SK-N-SH treated with all-trans-retinoic acid at 6 μM for 48 hours (cell line): ENCODE data around the gene NME9.
"Not testable (repeated sequence)": the region's sequence is repeated elsewhere in the genome, so short reads cannot be mapped to it uniquely, and the experiment has no call there.

Experiments
- ATAC-seq: fragments of 200-7000 bp; cut with Tn5 transposase; 3 replicates; pipeline ENCODE4 v1.9.1; 2020; ENCODE audit warnings: mild to moderate bottlenecking, moderate library complexity
- ARNTL ChIP-seq: fragments of 450-650 bp; formaldehyde crosslinking; IDR thresholded peaks from 2 replicates; pipeline ENCODE4 v1.5.0; 2020; ENCODE audit warnings: low read depth, mild to moderate bottlenecking, moderate library complexity, borderline replicate concordance
- BACH2 ChIP-seq: fragments of 250-450 bp; sonication (Bioruptor Pico); IDR thresholded peaks from 2 replicates; pipeline ENCODE4 v1.9.0; 2021; ENCODE audit warnings: mild to moderate bottlenecking, borderline replicate concordance
- GLIS3 ChIP-seq: fragments of 250-450 bp; sonication (Bioruptor Pico); IDR thresholded peaks from 2 replicates; pipeline ENCODE4 v1.5.0; 2020; ENCODE audit warnings: mild to moderate bottlenecking, moderate library complexity
- PATZ1 ChIP-seq: fragments of 250-450 bp; sonication (Bioruptor Pico); IDR thresholded peaks from 2 replicates; pipeline ENCODE4 v1.8.0; 2020; ENCODE audit warnings: mild to moderate bottlenecking, moderate library complexity, borderline replicate concordance
- PPARA ChIP-seq: fragments of 250-450 bp; sonication (Bioruptor Pico); IDR thresholded peaks from 2 replicates; pipeline ENCODE4 v1.5.0; 2020; ENCODE audit warnings: mild to moderate bottlenecking, borderline replicate concordance
- RARB ChIP-seq: fragments of 250-450 bp; sonication (Bioruptor Pico); IDR thresholded peaks from 2 replicates; pipeline ENCODE4 v1.8.0; 2021; ENCODE audit warnings: mild to moderate bottlenecking, moderate library complexity
- SNAI2 ChIP-seq: fragments of 250-450 bp; sonication (Bioruptor Pico); IDR thresholded peaks from 2 replicates; pipeline ENCODE4 v1.5.0; 2020; ENCODE audit warnings: mild to moderate bottlenecking, moderate library complexity
- TCF4 ChIP-seq: fragments of 250-450 bp; sonication (Bioruptor Pico); IDR thresholded peaks from 2 replicates; pipeline ENCODE4 v1.8.0; 2021; ENCODE audit warnings: mild to moderate bottlenecking, moderate library complexity, borderline replicate concordance
- TOX ChIP-seq: fragments of 250-450 bp; sonication (Bioruptor Pico); IDR thresholded peaks from 2 replicates; pipeline ENCODE4 v1.8.0; 2021; ENCODE audit warnings: mild to moderate bottlenecking, moderate library complexity, borderline replicate concordance
- TSHZ2 ChIP-seq: fragments of 250-450 bp; sonication (Bioruptor Pico); IDR thresholded peaks from 2 replicates; pipeline ENCODE4 v1.5.0; 2020; ENCODE audit warnings: mild to moderate bottlenecking, moderate library complexity
- ZC3H10 ChIP-seq: fragments of 250-450 bp; sonication (Bioruptor Pico); IDR thresholded peaks from 2 replicates; pipeline ENCODE4 v1.5.1; 2021; ENCODE audit warnings: mild to moderate bottlenecking, moderate library complexity
- ZNF565 ChIP-seq: fragments of 450-650 bp; formaldehyde crosslinking; conservative IDR thresholded peaks from 2 replicates; pipeline ENCODE4 v1.5.0; 2020; ENCODE audit warnings: low read depth, mild to moderate bottlenecking, moderate library complexity
- ZNF8 ChIP-seq: fragments of 450-650 bp; formaldehyde crosslinking; IDR thresholded peaks from 2 replicates; pipeline ENCODE4 v1.5.0; 2020; ENCODE audit warnings: mild to moderate bottlenecking, moderate library complexity
- TF ChIP-seq, protein P1 (sequence below): fragments of 250-450 bp; sonication (Bioruptor Pico); IDR thresholded peaks from 2 replicates; pipeline ENCODE4 v1.5.1; 2021; ENCODE audit warnings: mild to moderate bottlenecking, moderate library complexity
- TF ChIP-seq, protein P2 (sequence below): fragments of 250-450 bp; sonication (Bioruptor Pico); IDR thresholded peaks from 2 replicates; pipeline ENCODE4 v1.5.1; 2020; ENCODE audit warnings: low read depth, mild to moderate bottlenecking, moderate library complexity
- TF ChIP-seq, protein P3 (sequence below): fragments of 250-450 bp; sonication (Bioruptor Pico); IDR thresholded peaks from 2 replicates; pipeline ENCODE4 v1.8.0; 2021; ENCODE audit warnings: low read depth, mild to moderate bottlenecking, moderate library complexity, borderline replicate concordance

The NME9 gene

DNA sequence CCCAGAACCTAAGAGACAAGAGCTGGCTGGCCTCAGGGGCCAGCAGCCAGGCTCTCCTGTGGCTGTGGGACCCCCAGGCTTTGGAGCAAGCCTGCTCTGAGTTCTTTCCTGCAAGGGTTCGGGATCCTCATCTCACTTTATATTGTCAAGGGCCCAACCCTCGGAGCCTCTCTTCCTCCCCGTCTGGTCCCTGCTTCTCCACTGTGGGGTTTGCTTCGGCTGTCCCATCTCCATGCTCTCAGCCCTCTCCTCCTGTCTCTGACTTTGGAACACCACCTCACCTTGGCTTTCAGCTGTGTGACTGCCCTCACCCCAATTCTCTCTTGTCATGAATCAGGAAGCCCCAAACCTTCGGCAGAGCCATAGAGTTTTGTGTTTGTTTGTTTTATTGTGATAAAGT, 48.7 kb upstream of the NME9 start:
- no peak for TF ChIP-seq SNAI2
- TF ChIP-seq ZNF8 (CRISPR knock-in tag): no peak
- ATAC-seq: no peak

DNA sequence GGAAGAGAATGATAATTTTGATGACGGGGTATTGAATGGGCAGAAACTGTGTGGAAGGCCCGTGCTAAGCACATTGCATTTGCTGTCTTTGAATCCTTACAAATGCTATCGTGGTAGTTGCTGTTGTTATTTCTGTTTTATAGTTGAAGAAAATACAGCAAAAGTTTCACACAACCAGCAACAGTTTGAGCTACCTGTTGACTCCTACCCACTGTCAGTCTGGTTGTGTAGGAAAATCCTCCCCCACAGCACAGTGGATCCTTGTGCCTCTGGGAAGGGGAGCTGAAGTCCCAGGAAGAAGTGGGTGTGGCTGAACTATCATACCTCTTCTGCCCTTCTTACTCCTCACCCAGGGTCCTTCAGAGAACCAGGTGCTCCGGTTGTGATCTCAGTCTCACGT, 48.2 kb upstream of the NME9 start:
- no peak for ATAC-seq
- TF ChIP-seq, protein P1, sequence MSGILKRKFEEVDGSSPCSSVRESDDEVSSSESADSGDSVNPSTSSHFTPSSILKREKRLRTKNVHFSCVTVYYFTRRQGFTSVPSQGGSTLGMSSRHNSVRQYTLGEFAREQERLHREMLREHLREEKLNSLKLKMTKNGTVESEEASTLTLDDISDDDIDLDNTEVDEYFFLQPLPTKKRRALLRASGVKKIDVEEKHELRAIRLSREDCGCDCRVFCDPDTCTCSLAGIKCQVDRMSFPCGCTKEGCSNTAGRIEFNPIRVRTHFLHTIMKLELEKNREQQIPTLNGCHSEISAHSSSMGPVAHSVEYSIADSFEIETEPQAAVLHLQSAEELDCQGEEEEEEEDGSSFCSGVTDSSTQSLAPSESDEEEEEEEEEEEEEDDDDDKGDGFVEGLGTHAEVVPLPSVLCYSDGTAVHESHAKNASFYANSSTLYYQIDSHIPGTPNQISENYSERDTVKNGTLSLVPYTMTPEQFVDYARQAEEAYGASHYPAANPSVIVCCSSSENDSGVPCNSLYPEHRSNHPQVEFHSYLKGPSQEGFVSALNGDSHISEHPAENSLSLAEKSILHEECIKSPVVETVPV (CRISPR knock-in tag): no peak
- TF ChIP-seq ZC3H10 (CRISPR knock-in tag) (no peak), ZNF565 (CRISPR knock-in tag) (no peak), PPARA (CRISPR knock-in tag) (no peak), GLIS3 (CRISPR knock-in tag) (no peak), TOX (CRISPR knock-in tag) (no peak), BACH2 (CRISPR knock-in tag) (no peak), TCF4 (no peak), RARB (CRISPR knock-in tag) (no peak), PATZ1 (CRISPR knock-in tag) (no peak), ZNF8 (CRISPR knock-in tag) (no peak)
- TF ChIP-seq, protein P2, sequence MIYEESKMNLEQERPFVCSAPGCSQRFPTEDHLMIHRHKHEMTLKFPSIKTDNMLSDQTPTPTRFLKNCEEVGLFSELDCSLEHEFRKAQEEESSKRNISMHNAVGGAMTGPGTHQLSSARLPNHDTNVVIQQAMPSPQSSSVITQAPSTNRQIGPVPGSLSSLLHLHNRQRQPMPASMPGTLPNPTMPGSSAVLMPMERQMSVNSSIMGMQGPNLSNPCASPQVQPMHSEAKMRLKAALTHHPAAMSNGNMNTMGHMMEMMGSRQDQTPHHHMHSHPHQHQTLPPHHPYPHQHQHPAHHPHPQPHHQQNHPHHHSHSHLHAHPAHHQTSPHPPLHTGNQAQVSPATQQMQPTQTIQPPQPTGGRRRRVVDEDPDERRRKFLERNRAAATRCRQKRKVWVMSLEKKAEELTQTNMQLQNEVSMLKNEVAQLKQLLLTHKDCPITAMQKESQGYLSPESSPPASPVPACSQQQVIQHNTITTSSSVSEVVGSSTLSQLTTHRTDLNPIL (CRISPR knock-in tag): no peak
- TF ChIP-seq, protein P3, sequence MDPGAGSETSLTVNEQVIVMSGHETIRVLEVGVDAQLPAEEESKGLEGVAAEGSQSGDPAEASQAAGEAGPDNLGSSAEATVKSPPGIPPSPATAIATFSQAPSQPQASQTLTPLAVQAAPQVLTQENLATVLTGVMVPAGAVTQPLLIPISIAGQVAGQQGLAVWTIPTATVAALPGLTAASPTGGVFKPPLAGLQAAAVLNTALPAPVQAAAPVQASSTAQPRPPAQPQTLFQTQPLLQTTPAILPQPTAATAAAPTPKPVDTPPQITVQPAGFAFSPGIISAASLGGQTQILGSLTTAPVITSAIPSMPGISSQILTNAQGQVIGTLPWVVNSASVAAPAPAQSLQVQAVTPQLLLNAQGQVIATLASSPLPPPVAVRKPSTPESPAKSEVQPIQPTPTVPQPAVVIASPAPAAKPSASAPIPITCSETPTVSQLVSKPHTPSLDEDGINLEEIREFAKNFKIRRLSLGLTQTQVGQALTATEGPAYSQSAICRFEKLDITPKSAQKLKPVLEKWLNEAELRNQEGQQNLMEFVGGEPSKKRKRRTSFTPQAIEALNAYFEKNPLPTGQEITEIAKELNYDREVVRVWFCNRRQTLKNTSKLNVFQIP: no peak

GRCh38 chr3:138377212-138377611, 47.6 kb upstream of the NME9 start:
- not testable (repeated sequence) for ATAC-seq

GRCh38 chr3:138376663-138377062, 47.0 kb upstream of the NME9 start:
- no peak for ATAC-seq
- TF ChIP-seq ZNF8 (CRISPR knock-in tag) (no peak), TOX (CRISPR knock-in tag) (no peak), GLIS3 (CRISPR knock-in tag) (no peak), ARNTL (CRISPR knock-in tag) (no peak)

GRCh38 chr3:138375447-138375846, 45.8 kb upstream of the NME9 start:
- TF ChIP-seq ZC3H10 (CRISPR knock-in tag): no peak
- no peak for TF ChIP-seq PPARA (CRISPR knock-in tag)
- TF ChIP-seq TSHZ2 (CRISPR knock-in tag): no peak
- no peak for TF ChIP-seq ARNTL (CRISPR knock-in tag)
- no peak for TF ChIP-seq SNAI2
- TF ChIP-seq, all 23 proteins: peak for 0
- no peak for ATAC-seq
